Natural killer cell treated with Interleukin-12 subunit alpha and Interleukin-12 subunit beta and Interleukin-15 and Interleukin-18, amount 100 ng/mL, for 72 hours (primary cell): ENCODE data around the gene KRT7. TPM values are rescaled to one million over a fixed set of nuclear protein-coding genes. Genes with fewer than 3 reads are reported as not detected.

Experiments used
- ATAC-seq, 2 donors: fragments of 150-1000 bp; cut with Tn5 transposase in 1 of 2; sonication (Bioruptor Pico), chemical (Tn5 transposase) in 1 of 2; 2 replicates each; pipeline ENCODE4 v1.10.0; 2021
- DNase-seq: peaks from one replicate; pipeline ENCODE4 v3.0.0; 2022; ENCODE audit warnings: low spot score
- H3K27ac Mint-ChIP-seq, 2 donors: 1 replicate in 1 of 2; 2 replicates in 1 of 2; pipeline ENCODE4 v1.8.0; 2022; ENCODE audit warnings: mixed read lengths in 2 of 2, mild to moderate bottlenecking in 1 of 2, moderate library complexity in 1 of 2
- H3K27me3 Mint-ChIP-seq, 2 donors: 1 replicate in 1 of 2; 2 replicates in 1 of 2; pipeline ENCODE4 v1.8.0; 2022; ENCODE audit warnings: mixed read lengths in 2 of 2
- H3K36me3 Mint-ChIP-seq: one replicate; pipeline ENCODE4 v1.8.0; 2022; ENCODE audit warnings: mixed read lengths
- H3K4me1 Mint-ChIP-seq, 2 donors: 1 replicate in 1 of 2; 2 replicates in 1 of 2; pipeline ENCODE4 v1.8.0; 2022; ENCODE audit warnings: low read depth in 2 of 2, mixed read lengths in 2 of 2, mild to moderate bottlenecking in 1 of 2
- H3K4me3 Mint-ChIP-seq: one replicate; pipeline ENCODE4 v1.8.0; 2022; ENCODE audit warnings: mixed read lengths
- H3K9me3 Mint-ChIP-seq: 2 replicates; pipeline ENCODE4 v1.8.0; 2022; ENCODE audit warnings: mixed read lengths
- total RNA-seq, 2 donors: library from RNA; stranded (reverse); gene quantifications; one replicate each; pipeline ENCODE4 v1.2.3, GENCODE V29; 2022

The KRT7 gene
- 1 to 10 TPM; 2.6 to 6.1 TPM for total RNA-seq

- DNase-seq = no peak
- Mint-ChIP-seq H3K27me3 (peaks cover 42 to 57% of the 10 kb centered on the region in 2 donors), H3K27ac (no peak within 1 kb of the TSS), H3K4me3 (no peak within 1 kb of the TSS), H3K4me1 (no peaks in the 10 kb centered on the region), H3K9me3 (no peaks in the 10 kb centered on the region), H3K36me3 (no peaks in the 10 kb centered on the region)
- ATAC-seq = no peak
These were observed at the start of gene KRT7 for GRCh38 chr12:52232674-52233461. TSS of gene KRT7 (plus strand) at chr12:52233243. CDS start at chr12:52233297, 54 bp downstream.

DNA sequence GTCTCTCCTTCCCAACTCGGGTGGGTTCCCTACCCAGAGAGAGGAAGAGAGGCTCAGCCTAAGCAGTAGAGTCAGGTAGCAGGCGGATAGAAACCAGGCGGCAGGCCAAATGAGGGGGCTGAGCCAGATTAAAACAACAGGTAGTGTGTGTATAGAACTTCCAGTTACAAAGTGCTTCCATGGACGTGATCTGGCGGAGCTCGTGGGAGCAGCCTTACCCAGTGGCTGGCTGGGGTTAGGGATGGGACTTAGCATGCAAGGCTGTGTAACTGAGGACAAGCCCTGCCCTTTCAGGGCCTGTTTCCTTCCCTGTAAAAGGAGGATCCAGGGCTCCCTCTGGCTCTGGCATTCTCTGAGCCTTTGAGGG is 49.5 kb upstream of the KRT7 start:
- H3K27me3 Mint-ChIP-seq = no peaks in the 10 kb centered on the region

GRCh38 chr12:52183971-52184370 is 49.1 kb upstream of the KRT7 start:
- Mint-ChIP-seq H3K9me3 (no peaks in the 10 kb centered on the region), H3K4me1 (peaks cover 0 to 5% of the 10 kb centered on the region in 2 donors), H3K27ac (no peak overlapping the region), H3K27me3 (no peaks in the 10 kb centered on the region), H3K36me3 (no peaks in the 10 kb centered on the region), H3K4me3 (no peak overlapping the region)
- no peak for ATAC-seq
- no peak for DNase-seq

More for the DNA sequence above, 49.5 kb upstream of the KRT7 start:
- ATAC-seq = no peak
- Mint-ChIP-seq H3K36me3 (no peaks in the 10 kb centered on the region), H3K4me3 (no peak overlapping the region), H3K27ac (no peak overlapping the region), H3K4me1 (peaks cover 0 to 5% of the 10 kb centered on the region in 2 donors), H3K9me3 (no peaks in the 10 kb centered on the region)
- no peak for DNase-seq

DNA sequence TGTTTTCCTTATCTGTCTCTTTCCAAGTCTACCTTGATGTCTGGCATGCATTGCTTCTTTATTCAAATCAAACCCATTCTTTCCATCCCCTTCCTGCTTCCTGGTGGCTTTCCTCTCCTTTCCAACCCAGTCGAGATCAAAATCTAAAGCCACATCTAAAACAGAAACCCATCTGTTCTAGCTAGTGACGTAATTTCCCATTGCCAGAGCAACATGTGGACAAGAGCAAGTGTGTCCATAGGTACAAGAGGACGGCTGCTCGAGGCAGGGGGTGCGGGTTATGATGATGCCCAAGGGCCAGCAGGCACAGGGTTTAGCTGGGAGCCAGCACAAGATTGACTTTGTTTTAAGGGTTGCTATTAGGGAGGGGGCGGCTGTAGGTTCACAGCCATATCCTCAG is 48.2 kb upstream of the KRT7 start:
- no peak for ATAC-seq
- H3K27ac Mint-ChIP-seq = no peak overlapping the region
- H3K36me3 Mint-ChIP-seq = no peaks in the 10 kb centered on the region

GRCh38 chr12:52185400-52185967 is 47.6 kb upstream of the KRT7 start:
- Mint-ChIP-seq H3K9me3 (no peaks in the 10 kb centered on the region), H3K27me3 (peaks cover under 1 to 3% of the 10 kb centered on the region in 2 donors), H3K4me1 (peaks cover 0 to 5% of the 10 kb centered on the region in 2 donors), H3K27ac (no peak overlapping the region), H3K36me3 (no peaks in the 10 kb centered on the region), H3K4me3 (no peak overlapping the region)
- ATAC-seq (no peak), DNase-seq (no peak)

More for the DNA sequence above, 48.2 kb upstream of the KRT7 start:
- H3K9me3 Mint-ChIP-seq = no peaks in the 10 kb centered on the region
- DNase-seq = no peak
- H3K27me3 Mint-ChIP-seq = no peaks in the 10 kb centered on the region
- no peak overlapping the region for H3K4me3 Mint-ChIP-seq
- H3K4me1 Mint-ChIP-seq = peaks cover 0 to 5% of the 10 kb centered on the region in 2 donors

DNA sequence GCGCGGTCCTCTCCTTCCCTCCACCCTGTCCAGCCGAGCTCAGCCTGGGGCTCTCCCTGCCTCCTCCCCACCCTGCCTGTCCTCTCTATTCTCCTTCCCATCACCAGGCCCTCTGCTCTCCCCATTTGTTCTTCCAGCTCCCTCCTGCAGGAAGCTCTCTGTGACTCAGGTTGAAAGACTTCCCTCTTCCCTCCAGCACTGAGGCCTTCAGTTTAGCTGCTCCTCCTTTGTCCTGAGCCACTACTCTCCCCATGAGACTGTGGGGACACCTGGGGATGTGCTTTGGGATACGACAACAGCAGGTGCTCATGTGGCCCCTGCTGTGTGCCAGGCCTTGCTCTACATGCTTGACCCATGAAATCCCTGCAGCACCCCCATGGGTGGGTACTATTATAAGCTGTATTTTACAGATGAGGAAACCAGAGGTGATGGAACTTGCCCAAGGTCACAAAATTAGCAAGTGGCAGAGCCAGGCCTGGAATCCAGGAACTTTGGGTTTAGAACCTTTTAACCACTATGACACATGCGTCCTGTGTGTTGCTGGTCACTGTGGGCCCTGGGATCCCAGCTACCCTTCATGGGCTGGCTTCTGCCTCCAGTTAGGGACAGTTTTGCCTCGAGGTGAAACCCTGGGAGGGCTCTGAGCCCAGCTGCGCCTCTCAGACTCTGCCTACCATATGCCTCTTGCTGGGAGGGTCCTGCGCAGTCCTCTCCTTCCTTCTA is 46.8 kb upstream of the KRT7 start:
- H3K4me3 Mint-ChIP-seq = no peak overlapping the region
- ATAC-seq = no peak
- DNase-seq = no peak
- H3K4me1 Mint-ChIP-seq = peaks cover 0 to 5% of the 10 kb centered on the region in 2 donors
- H3K36me3 Mint-ChIP-seq = no peaks in the 10 kb centered on the region
- H3K27me3 Mint-ChIP-seq = peaks cover 3 to 8% of the 10 kb centered on the region in 2 donors
- no peaks in the 10 kb centered on the region for H3K9me3 Mint-ChIP-seq
- no peak overlapping the region for H3K27ac Mint-ChIP-seq

- H3K4me3 Mint-ChIP-seq = no peak overlapping the region
- H3K27ac Mint-ChIP-seq = no peak overlapping the region
- DNase-seq = no peak
- H3K4me1 Mint-ChIP-seq = peaks cover 0 to 5% of the 10 kb centered on the region in 2 donors
- no peak for ATAC-seq
- no peaks in the 10 kb centered on the region for H3K9me3 Mint-ChIP-seq
- H3K27me3 Mint-ChIP-seq = peaks cover 3 to 8% of the 10 kb centered on the region in 2 donors
- H3K36me3 Mint-ChIP-seq = no peaks in the 10 kb centered on the region
These were observed 45.8 kb upstream of the KRT7 start for GRCh38 chr12:52187206-52187605.

DNA sequence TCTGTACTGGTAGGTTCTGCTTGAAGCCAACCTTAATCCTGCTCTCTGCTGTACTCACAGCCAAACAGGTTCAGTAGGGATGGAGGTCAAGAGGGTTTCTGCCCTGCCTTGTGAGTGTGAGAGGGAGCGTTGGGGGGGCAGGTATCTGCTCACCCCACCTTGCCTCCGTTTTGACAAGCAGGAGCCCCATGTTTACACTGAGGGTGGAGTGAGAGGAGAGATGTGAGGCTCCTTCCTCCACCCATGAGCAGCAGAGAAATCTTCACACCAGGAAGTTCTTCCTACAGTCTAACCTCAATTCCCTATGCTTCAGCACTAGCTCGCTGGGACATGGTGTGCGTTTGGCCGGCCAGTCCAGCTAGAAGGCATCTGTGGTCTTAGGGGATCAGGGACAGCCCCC is 45.4 kb upstream of the KRT7 start:
- DNase-seq = no peak
- H3K27ac Mint-ChIP-seq = no peak overlapping the region
- no peak overlapping the region for H3K4me3 Mint-ChIP-seq
- no peak for ATAC-seq
- H3K9me3 Mint-ChIP-seq = no peaks in the 10 kb centered on the region
- H3K4me1 Mint-ChIP-seq = peaks cover 2 to 5% of the 10 kb centered on the region in 2 donors
- H3K27me3 Mint-ChIP-seq = peaks cover 6 to 8% of the 10 kb centered on the region in 2 donors
- H3K36me3 Mint-ChIP-seq = no peaks in the 10 kb centered on the region

DNA sequence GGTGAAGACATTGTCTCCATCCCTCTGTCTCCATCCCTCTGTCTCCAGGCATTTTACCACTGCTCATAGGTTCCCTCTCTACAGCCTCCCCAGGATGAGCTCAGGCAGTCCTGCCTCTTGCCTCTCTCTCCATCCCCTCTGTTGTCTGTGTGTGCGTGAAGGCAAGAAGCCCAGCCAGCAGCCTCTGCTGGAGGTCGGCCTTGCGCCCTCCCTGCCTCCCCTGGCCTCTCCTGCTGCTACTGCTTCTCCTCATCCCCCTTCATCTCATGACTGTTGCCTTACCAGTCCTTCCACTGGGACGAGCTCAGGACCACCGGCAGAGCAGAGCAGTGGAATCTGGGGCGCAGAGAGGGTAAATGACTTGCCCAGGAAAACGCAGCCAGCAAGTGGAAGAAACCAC is 44.4 kb upstream of the KRT7 start:
- H3K4me3 Mint-ChIP-seq = no peak overlapping the region
- peaks cover 8 to 10% of the 10 kb centered on the region in 2 donors for H3K27me3 Mint-ChIP-seq
- no peaks in the 10 kb centered on the region for H3K9me3 Mint-ChIP-seq
- ATAC-seq (no peak), DNase-seq (no peak)
- H3K36me3 Mint-ChIP-seq = no peaks in the 10 kb centered on the region
- peaks cover 2 to 5% of the 10 kb centered on the region in 2 donors for H3K4me1 Mint-ChIP-seq
- H3K27ac Mint-ChIP-seq = no peak overlapping the region

DNA sequence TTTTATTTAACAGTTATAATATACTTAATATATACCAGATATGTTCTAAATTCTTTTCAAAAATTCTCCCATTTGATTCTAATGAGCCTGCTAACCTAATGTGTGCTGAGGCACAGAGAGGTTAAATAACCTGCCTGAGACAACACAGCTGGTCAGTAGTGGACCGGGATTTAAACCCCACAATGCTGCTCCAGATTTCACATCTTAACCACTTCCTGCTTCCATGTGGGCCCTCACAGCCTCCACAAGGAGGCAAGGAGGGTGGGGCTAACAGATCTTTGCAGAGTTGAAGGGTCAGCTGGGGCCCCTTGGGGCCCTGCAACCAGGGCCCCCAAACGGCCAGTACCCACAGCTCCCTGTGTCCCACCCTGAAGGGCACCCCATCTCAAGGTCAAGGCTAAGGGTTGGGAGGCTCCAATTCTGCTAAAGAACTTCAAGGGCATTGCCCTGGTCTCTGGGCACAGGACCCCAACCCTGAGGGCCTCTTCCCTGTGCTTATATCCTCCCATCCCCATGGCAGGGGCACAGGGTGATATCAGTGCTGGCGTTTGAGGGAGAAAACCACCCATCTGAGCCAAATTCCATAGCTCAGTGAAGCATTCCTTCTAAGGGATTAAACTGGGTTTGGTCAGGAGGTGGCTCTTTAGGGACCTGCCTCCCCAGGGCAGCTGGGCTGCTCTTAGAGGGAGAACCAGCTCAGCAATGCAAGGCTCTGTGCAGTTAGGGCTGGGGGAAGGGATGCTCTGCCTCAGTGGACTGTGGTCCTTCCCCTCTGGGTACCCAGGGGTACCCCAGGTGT is 43.5 kb upstream of the KRT7 start:
- DNase-seq (no peak), ATAC-seq (no peak)
- Mint-ChIP-seq H3K4me3 (no peak overlapping the region), H3K36me3 (no peaks in the 10 kb centered on the region), H3K9me3 (no peaks in the 10 kb centered on the region), H3K27me3 (peaks cover 10 to 11% of the 10 kb centered on the region in 2 donors), H3K4me1 (peaks cover 2 to 4% of the 10 kb centered on the region in 2 donors), H3K27ac (no peak overlapping the region)

GRCh38 chr12:52190860-52191729 is 41.9 kb upstream of the KRT7 start:
- H3K36me3 Mint-ChIP-seq = no peaks in the 10 kb centered on the region
- peaks cover 13 to 21% of the 10 kb centered on the region in 2 donors for H3K27me3 Mint-ChIP-seq
- no peak overlapping the region for H3K4me3 Mint-ChIP-seq
- H3K4me1 Mint-ChIP-seq = peaks cover 0 to 2% of the 10 kb centered on the region in 2 donors
- H3K27ac Mint-ChIP-seq = no peak overlapping the region
- no peak for DNase-seq
- no peak for ATAC-seq
- no peaks in the 10 kb centered on the region for H3K9me3 Mint-ChIP-seq

- peaks cover 0 to 2% of the 10 kb centered on the region in 2 donors for H3K4me1 Mint-ChIP-seq
- H3K36me3 Mint-ChIP-seq = no peaks in the 10 kb centered on the region
- no peak within 1 kb of the TSS for H3K27ac Mint-ChIP-seq
- peaks cover 16 to 21% of the 10 kb centered on the region in 2 donors for H3K27me3 Mint-ChIP-seq
- no peak within 1 kb of the TSS for H3K4me3 Mint-ChIP-seq
- DNase-seq = no peak
- H3K9me3 Mint-ChIP-seq = no peaks in the 10 kb centered on the region
- no peak for ATAC-seq
These were observed 40.9 kb upstream of the KRT7 start, which contains the start of gene KRT80 for GRCh38 chr12:52191841-52192791. TSS of gene KRT80 (minus strand) at chr12:52192014. CDS start at chr12:52191902, 112 bp downstream.
